MCF 10A (cell line): ENCODE measurements around the gene YTHDC1. TPM values are rescaled to one million over a fixed set of nuclear protein-coding genes. Genes with fewer than 3 reads are reported as not detected.

Experiments
- BruUV-seq: library from RNA; stranded (reverse); fragments of 400-500 nt; replicated peaks from 2 replicates; lab custom pipeline; 2021; lab: Mats Ljungman, UMichigan
- CTCF ChIA-PET: fragments of 300-600 bp; sonication (Branson Sonifier 250); formaldehyde crosslinking; extraction: SDS; loops from one replicate; lab custom pipeline; 2021; ENCODE audit warnings: antibody characterized with exemption, inconsistent platforms; lab: Yijun Ruan, JAX
- POLR2A ChIA-PET: fragments of 300-600, 350-650 bp; sonication (Branson Sonifier 250); formaldehyde crosslinking; extraction: SDS; loops from one replicate; lab custom pipeline; 2020; ENCODE audit warnings: antibody characterized with exemption, inconsistent platforms; lab: Yijun Ruan, JAX
- DNase-seq: peaks from one replicate; pipeline ENCODE4 v3.0.0-alpha.2; 2018; ENCODE audit not compliant: unreplicated experiment
- H3K27ac Mint-ChIP-seq: one replicate; pipeline ENCODE4 v1.8.0; 2022; ENCODE audit warnings: mild to moderate bottlenecking, low read depth, mixed read lengths; ENCODE audit not compliant: unreplicated experiment
- H3K27me3 Mint-ChIP-seq: one replicate; pipeline ENCODE4 v1.8.0; 2022; ENCODE audit warnings: mixed read lengths; ENCODE audit not compliant: insufficient read depth, unreplicated experiment
- H3K36me3 Mint-ChIP-seq: one replicate; pipeline ENCODE4 v1.8.0; 2022; ENCODE audit warnings: mild to moderate bottlenecking, moderate library complexity, mixed read lengths; ENCODE audit not compliant: insufficient read depth, unreplicated experiment
- H3K4me1 Mint-ChIP-seq: one replicate; pipeline ENCODE4 v1.8.0; 2022; ENCODE audit warnings: mixed read lengths; ENCODE audit not compliant: insufficient read depth, unreplicated experiment
- H3K4me3 Mint-ChIP-seq: one replicate; pipeline ENCODE4 v1.8.0; 2022; ENCODE audit warnings: mild to moderate bottlenecking, moderate library complexity, mixed read lengths; ENCODE audit not compliant: unreplicated experiment
- H3K9me3 Mint-ChIP-seq: one replicate; pipeline ENCODE4 v1.8.0; 2022; ENCODE audit warnings: mixed read lengths; ENCODE audit not compliant: unreplicated experiment
- intact Hi-C: fragments of 100-400 bp; cut with micrococcal nuclease; formaldehyde crosslinking; loops from 2 replicates; pipeline ENCODE4 v1.14.1; 2022
- total RNA-seq: library from RNA; stranded (reverse); gene quantifications from 2 replicates; pipeline ENCODE4 v1.2.3, GENCODE V29; 2022
- TF ChIP-seq, protein P1 (sequence below): fragments of 200-600 bp; IDR thresholded peaks from one replicate; pipeline ENCODE4 v1.8.0; 2022; ENCODE audit warnings: antibody characterized with exemption, mild to moderate bottlenecking; ENCODE audit not compliant: unreplicated experiment

The YTHDC1 gene
- total RNA-seq, 1 experiment from 2014 or later = 123 TPM

DNA sequence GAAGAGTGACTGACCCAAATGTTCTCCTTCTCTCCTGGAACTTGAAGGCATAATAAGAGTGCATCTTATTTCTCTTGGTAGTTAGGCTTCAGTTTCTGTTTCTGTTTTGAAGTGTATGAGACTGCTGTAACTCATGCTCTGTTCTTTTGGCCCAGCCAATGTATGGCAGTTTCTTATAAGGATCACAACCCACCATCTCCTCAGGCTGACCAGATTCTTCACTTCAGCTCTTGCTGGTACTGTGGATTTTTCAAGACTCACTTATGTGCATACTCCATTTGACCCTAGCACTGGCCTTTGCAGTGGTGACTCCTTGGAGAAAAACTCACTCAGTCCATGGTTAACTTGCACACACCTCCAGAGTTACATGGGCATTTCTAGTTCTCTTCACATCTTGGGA, 9.6 kb upstream of the YTHDC1 start:
- Mint-ChIP-seq H3K27me3 (no peaks in the 10 kb centered on the region), H3K27ac (peak overlapping the region; percentile 12), H3K36me3 (peaks cover 6% of the 10 kb centered on the region), H3K4me3 (no peak overlapping the region), H3K9me3 (peaks cover 5% of the 10 kb centered on the region), H3K4me1 (peaks cover 20% of the 10 kb centered on the region)
- ChIA-PET CTCF (interaction anchor here (1.6 kb wide), 1 partner anchor 16 kb away, joined by 10 read pairs; no protein-coding TSS in a partner anchor), POLR2A (interaction anchor here (0.6 to 8.0 kb wide), 2 partner anchors 11 to 847 kb away, joined by 3 to 136 read pairs; partner anchors contain the start of gene YTHDC1)
- intact Hi-C loops = no loop called here
- TF ChIP-seq, protein P1, sequence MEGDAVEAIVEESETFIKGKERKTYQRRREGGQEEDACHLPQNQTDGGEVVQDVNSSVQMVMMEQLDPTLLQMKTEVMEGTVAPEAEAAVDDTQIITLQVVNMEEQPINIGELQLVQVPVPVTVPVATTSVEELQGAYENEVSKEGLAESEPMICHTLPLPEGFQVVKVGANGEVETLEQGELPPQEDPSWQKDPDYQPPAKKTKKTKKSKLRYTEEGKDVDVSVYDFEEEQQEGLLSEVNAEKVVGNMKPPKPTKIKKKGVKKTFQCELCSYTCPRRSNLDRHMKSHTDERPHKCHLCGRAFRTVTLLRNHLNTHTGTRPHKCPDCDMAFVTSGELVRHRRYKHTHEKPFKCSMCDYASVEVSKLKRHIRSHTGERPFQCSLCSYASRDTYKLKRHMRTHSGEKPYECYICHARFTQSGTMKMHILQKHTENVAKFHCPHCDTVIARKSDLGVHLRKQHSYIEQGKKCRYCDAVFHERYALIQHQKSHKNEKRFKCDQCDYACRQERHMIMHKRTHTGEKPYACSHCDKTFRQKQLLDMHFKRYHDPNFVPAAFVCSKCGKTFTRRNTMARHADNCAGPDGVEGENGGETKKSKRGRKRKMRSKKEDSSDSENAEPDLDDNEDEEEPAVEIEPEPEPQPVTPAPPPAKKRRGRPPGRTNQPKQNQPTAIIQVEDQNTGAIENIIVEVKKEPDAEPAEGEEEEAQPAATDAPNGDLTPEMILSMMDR = no peak
- no peak for DNase-seq
- BruUV-seq = no TSS peak

DNA sequence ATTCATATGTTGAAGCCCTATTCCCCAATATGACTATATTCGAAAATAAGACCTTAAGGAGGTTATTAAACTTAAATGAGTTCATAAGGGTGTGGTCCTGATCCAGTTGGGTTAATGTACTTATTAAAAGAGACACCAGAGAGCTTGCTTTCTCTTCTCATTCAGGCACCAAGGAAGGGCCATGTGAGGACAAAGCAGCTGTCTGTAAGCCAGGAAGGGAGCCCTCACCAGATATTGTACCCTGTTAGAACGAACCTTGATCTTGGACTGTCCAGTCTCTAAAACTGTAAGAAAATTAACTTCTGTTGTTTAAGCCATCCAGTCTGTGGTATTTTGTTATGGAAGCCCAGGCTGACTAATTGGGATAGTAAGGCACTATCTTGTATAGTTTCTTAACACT, 9.1 kb upstream of the YTHDC1 start:
- BruUV-seq = no TSS peak
- no peak overlapping the region for H3K27ac Mint-ChIP-seq
- CTCF ChIA-PET = interaction anchor here (1.1 to 1.6 kb wide), 2 partner anchors 16 to 19 kb away, joined by 3 to 10 read pairs; no protein-coding TSS in a partner anchor
- no peaks in the 10 kb centered on the region for H3K27me3 Mint-ChIP-seq
- peaks cover 6% of the 10 kb centered on the region for H3K36me3 Mint-ChIP-seq
- POLR2A ChIA-PET = interaction anchor here (0.6 to 8.0 kb wide), 2 partner anchors 11 to 848 kb away, joined by 3 to 136 read pairs; partner anchors contain the start of gene YTHDC1
- H3K4me3 Mint-ChIP-seq = no peak overlapping the region
- TF ChIP-seq, protein P1 = no peak
- DNase-seq = no peak
- H3K9me3 Mint-ChIP-seq = peaks cover 5% of the 10 kb centered on the region
- H3K4me1 Mint-ChIP-seq = peaks cover 20% of the 10 kb centered on the region
- intact Hi-C loops = no loop called here

- H3K9me3 Mint-ChIP-seq = no peaks in the 10 kb centered on the region
- intact Hi-C loops = no loop called here
- no peak overlapping the region for H3K27ac Mint-ChIP-seq
- H3K4me3 Mint-ChIP-seq = no peak overlapping the region
- BruUV-seq = no TSS peak
- no peaks in the 10 kb centered on the region for H3K4me1 Mint-ChIP-seq
- TF ChIP-seq, protein P1 = no peak
- POLR2A ChIA-PET = interaction anchor here (0.7 to 6.9 kb wide), 4 partner anchors 8 to 30 kb away, joined by 3 to 134 read pairs (median 12); no protein-coding TSS in a partner anchor
- no peaks in the 10 kb centered on the region for H3K27me3 Mint-ChIP-seq
- DNase-seq = no peak
- no peaks in the 10 kb centered on the region for H3K36me3 Mint-ChIP-seq
- CTCF ChIA-PET = interaction anchor here (0.6 to 1.7 kb wide), 5 partner anchors 8 to 80 kb away, joined by 3 to 10 read pairs (median 4); no protein-coding TSS in a partner anchor
These were observed 2.9 kb upstream of the YTHDC1 start for GRCh38 chr4:68352791-68353190.

GRCh38 chr4:68349279-68349648, 626 bp downstream of the YTHDC1 start:
- peak overlapping the region; percentile 93 for H3K27ac Mint-ChIP-seq
- peaks cover 9% of the 10 kb centered on the region for H3K36me3 Mint-ChIP-seq
- peak; percentile 32 for DNase-seq
- CTCF ChIA-PET = interaction anchor here (0.6 to 0.7 kb wide), 2 partner anchors 26 to 196 kb away, joined by 3 read pairs; no protein-coding TSS in a partner anchor
- TF ChIP-seq, protein P1 = no peak
- no peaks in the 10 kb centered on the region for H3K27me3 Mint-ChIP-seq
- H3K9me3 Mint-ChIP-seq = no peaks in the 10 kb centered on the region
- no TSS peak for BruUV-seq
- intact Hi-C loops = loop anchor here (1.0 to 2.0 kb wide), 2 partner anchors 20 to 28 kb away; no protein-coding TSS in a partner anchor
- POLR2A ChIA-PET = interaction anchor here (0.6 to 6.9 kb wide), 6 partner anchors 9 to 103 kb away, joined by 4 to 136 read pairs (median 6); no protein-coding TSS in a partner anchor
- peak overlapping the region; percentile 95 for H3K4me3 Mint-ChIP-seq
- peaks cover 12% of the 10 kb centered on the region for H3K4me1 Mint-ChIP-seq
